ENCODE data around the gene PHF2. TPM values are rescaled to one million over a fixed set of nuclear protein-coding genes. Genes with fewer than 3 reads are reported as not detected.
A peak's percentile ranks its signal among the peaks of the same experiment; 100 is the strongest.

Gene PHF2
- total and polyA plus RNA-seq, 2 experiments from 2014 or later, result 4.6 to 16.5 TPM

GRCh38 chr9:93648181-93648580 is 71.8 kb downstream of the PHF2 start:
- Histone ChIP-seq H3K4me3 (no peak overlapping the region), H3K4me2 (ENCODE audit: unreplicated experiment) (no peak overlapping the region), H3K4me1 (ENCODE audit: insufficient read depth) (no peaks in the 10 kb centered on the region; the same call in 1 of the 2 replicates), H4K20me1 (ENCODE audit: insufficient read depth) (no peaks in the 10 kb centered on the region), H3K79me2 (ENCODE audit: insufficient read depth) (no peaks in the 10 kb centered on the region), H3K27me3 (replicated peaks; ENCODE audit: insufficient read depth) (no peaks in the 10 kb centered on the region), H3K9me2 (ENCODE audit: insufficient read depth) (no peaks in the 10 kb centered on the region), H2AFZ (no peak overlapping the region), H3K9me3 (ENCODE audit: low read depth) (no peaks in the 10 kb centered on the region), H3K9ac (no peak overlapping the region), H3K27ac (no peak overlapping the region), H3K36me3 (ENCODE audit: low read depth) (no peaks in the 10 kb centered on the region), H3F3A (ENCODE audit: insufficient read depth) (no peaks in the 10 kb centered on the region)
- 95 to 98% methylated on average over 5 of the region's 5 CpGs for WGBS, 2 experiments (ENCODE audit: low coverage in 1 of 2, low lambda C conversion rate in 2 of 2, missing lambda C conversion rate in 2 of 2)
- DNase-seq, result no peak
- in situ Hi-C loops (cut with MboI), result no loop called here
- TF ChIP-seq EZH2 (IDR thresholded peaks at IDR 0.05; ENCODE audit: insufficient read depth, poor library complexity, severe bottlenecking), result no peak
- no peak for TF ChIP-seq EZH2phosphoT487 (IDR thresholded peaks at IDR 0.05; ENCODE audit: insufficient read depth, low read depth)

GRCh38 chr9:93648836-93649235 is 72.5 kb downstream of the PHF2 start:
- 95 to 99% methylated on average over 13 of the region's 13 CpGs for WGBS, 2 experiments (ENCODE audit: low coverage in 1 of 2, low lambda C conversion rate in 2 of 2, missing lambda C conversion rate in 2 of 2)
- H3K4me1 ChIP-seq (ENCODE audit: insufficient read depth), result no peaks in the 10 kb centered on the region
- no peak overlapping the region for H3K9ac ChIP-seq
- H4K20me1 ChIP-seq (ENCODE audit: insufficient read depth), result no peaks in the 10 kb centered on the region
- H2AFZ ChIP-seq, result no peak overlapping the region
- no peak for DNase-seq
- no peak overlapping the region for H3K4me2 ChIP-seq (ENCODE audit: unreplicated experiment)
- no peak overlapping the region for H3K4me3 ChIP-seq
- no peaks in the 10 kb centered on the region for H3K9me3 ChIP-seq (ENCODE audit: low read depth)
- no peaks in the 10 kb centered on the region for H3K79me2 ChIP-seq (ENCODE audit: insufficient read depth)
- no peaks in the 10 kb centered on the region for H3K9me2 ChIP-seq (ENCODE audit: insufficient read depth)
- no peak overlapping the region for H3K27ac ChIP-seq
- TF ChIP-seq EZH2 (IDR thresholded peaks at IDR 0.05; ENCODE audit: insufficient read depth, poor library complexity, severe bottlenecking) (no peak), EZH2phosphoT487 (IDR thresholded peaks at IDR 0.05; ENCODE audit: insufficient read depth, low read depth) (no peak)
- in situ Hi-C loops (cut with MboI), result no loop called here
- H3K27me3 ChIP-seq (replicated peaks; ENCODE audit: insufficient read depth), result no peaks in the 10 kb centered on the region
- no peaks in the 10 kb centered on the region for H3F3A ChIP-seq (ENCODE audit: insufficient read depth)
- no peaks in the 10 kb centered on the region for H3K36me3 ChIP-seq (ENCODE audit: low read depth)

- H3K9me3 ChIP-seq (ENCODE audit: low read depth), result no peaks in the 10 kb centered on the region
- no peak overlapping the region for H2AFZ ChIP-seq
- H4K20me1 ChIP-seq (ENCODE audit: insufficient read depth), result no peaks in the 10 kb centered on the region
- H3K79me2 ChIP-seq (ENCODE audit: insufficient read depth), result no peaks in the 10 kb centered on the region
- no peaks in the 10 kb centered on the region for H3F3A ChIP-seq (ENCODE audit: insufficient read depth)
- no peak for TF ChIP-seq EZH2 (IDR thresholded peaks at IDR 0.05; ENCODE audit: insufficient read depth, poor library complexity, severe bottlenecking)
- no peak for TF ChIP-seq EZH2phosphoT487 (IDR thresholded peaks at IDR 0.05; ENCODE audit: insufficient read depth, low read depth)
- 91 to 95% methylated on average over 19 of the region's 19 CpGs for WGBS, 2 experiments (ENCODE audit: low coverage in 1 of 2, low lambda C conversion rate in 2 of 2, missing lambda C conversion rate in 2 of 2)
- H3K27me3 ChIP-seq (replicated peaks; ENCODE audit: insufficient read depth), result no peaks in the 10 kb centered on the region
- H3K27ac ChIP-seq, result no peak overlapping the region
- H3K4me3 ChIP-seq, result no peak overlapping the region
- H3K4me2 ChIP-seq (ENCODE audit: unreplicated experiment), result no peak overlapping the region
- no peaks in the 10 kb centered on the region for H3K36me3 ChIP-seq (ENCODE audit: low read depth)
- peak; percentile 29 for DNase-seq
- H3K9me2 ChIP-seq (ENCODE audit: insufficient read depth), result no peaks in the 10 kb centered on the region
- no peaks in the 10 kb centered on the region for H3K4me1 ChIP-seq (ENCODE audit: insufficient read depth)
- no peak overlapping the region for H3K9ac ChIP-seq
- in situ Hi-C loops (cut with MboI), result no loop called here
Observed at GRCh38 chr9:93649610-93650261, 73.4 kb downstream of the PHF2 start.

- no peak overlapping the region for H3K27ac ChIP-seq
- H3K36me3 ChIP-seq (ENCODE audit: low read depth), result no peaks in the 10 kb centered on the region
- no peaks in the 10 kb centered on the region for H3K4me1 ChIP-seq (ENCODE audit: insufficient read depth)
- no peaks in the 10 kb centered on the region for H3K27me3 ChIP-seq (replicated peaks; ENCODE audit: insufficient read depth)
- no peak overlapping the region for H2AFZ ChIP-seq
- WGBS, 2 experiments (ENCODE audit: low coverage in 1 of 2, low lambda C conversion rate in 2 of 2, missing lambda C conversion rate in 2 of 2), result 96 to 97% methylated on average over 11 of the region's 11 CpGs
- no peaks in the 10 kb centered on the region for H3F3A ChIP-seq (ENCODE audit: insufficient read depth)
- H3K4me3 ChIP-seq, result no peak overlapping the region
- no peaks in the 10 kb centered on the region for H4K20me1 ChIP-seq (ENCODE audit: insufficient read depth)
- H3K9me3 ChIP-seq (ENCODE audit: low read depth), result no peaks in the 10 kb centered on the region
- no peaks in the 10 kb centered on the region for H3K9me2 ChIP-seq (ENCODE audit: insufficient read depth)
- in situ Hi-C loops (cut with MboI), result no loop called here
- no peak for DNase-seq
- TF ChIP-seq EZH2 (IDR thresholded peaks at IDR 0.05; ENCODE audit: insufficient read depth, poor library complexity, severe bottlenecking) (no peak), EZH2phosphoT487 (IDR thresholded peaks at IDR 0.05; ENCODE audit: insufficient read depth, low read depth) (no peak)
- no peaks in the 10 kb centered on the region for H3K79me2 ChIP-seq (ENCODE audit: insufficient read depth)
- no peak overlapping the region for H3K4me2 ChIP-seq (ENCODE audit: unreplicated experiment)
- H3K9ac ChIP-seq, result no peak overlapping the region
Observed at GRCh38 chr9:93650448-93650847, 74.1 kb downstream of the PHF2 start.
